ENCODE data around the gene NUAK1.

GRCh38 chr12:106019144-106019543 is 119.6 kb downstream of the NUAK1 start:
- no peak for TF ChIP-seq ZNF274 (IDR thresholded peaks at IDR 0.05; ENCODE audit: low read depth, low read length)
- no peak for TF ChIP-seq POLR2A (IDR thresholded peaks at IDR 0.05; ENCODE audit: borderline replicate concordance, extremely low read depth, insufficient read depth, insufficient read length)
- TF ChIP-seq MAX (IDR thresholded peaks at IDR 0.05) = no peak
- no peak for TF ChIP-seq RAD21 (IDR thresholded peaks at IDR 0.05; ENCODE audit: low read depth)
- no peak for TF ChIP-seq ZBTB33 (IDR thresholded peaks at IDR 0.05; ENCODE audit: extremely low read depth, insufficient replicate concordance, low read length)
- no peak for TF ChIP-seq CTCF (IDR thresholded peaks at IDR 0.05 in 2 of 3, conservative IDR thresholded peaks at IDR 0.05 in 1 of 3; ENCODE audit: borderline replicate concordance in 1 of 3, insufficient read depth in 1 of 3, low read depth in 2 of 3, low read length in 2 of 3)
- no peak for TF ChIP-seq SP1 (IDR thresholded peaks at IDR 0.05; ENCODE audit: low read depth)
- TF ChIP-seq YY1 (IDR thresholded peaks at IDR 0.05; ENCODE audit: extremely low read depth, insufficient replicate concordance, low read depth, low read length) = no peak
- no peak for TF ChIP-seq ELF1 (IDR thresholded peaks at IDR 0.05; ENCODE audit: borderline replicate concordance, low read depth)
- TF ChIP-seq REST (IDR thresholded peaks at IDR 0.05; ENCODE audit: low read depth) = no peak

Measured in HCT116 (cell line).